KOPT-K1 (cell line): ENCODE data around the gene SYT6.

Experiments used
- H3K27ac ChIP-seq: fragments of 200-600 bp; sonication (generic); 2 replicates; pipeline ENCODE4 v1.5.1; 2016; ENCODE audit warnings: antibody characterized with exemption, mild to moderate bottlenecking, low read depth, low read length; ENCODE audit not compliant: poor library complexity, severe bottlenecking
- H3K36me3 ChIP-seq: fragments of 200-600 bp; sonication (generic); 2 replicates; pipeline ENCODE4 v1.5.1; 2017; ENCODE audit warnings: antibody characterized with exemption, mild to moderate bottlenecking, low read length, moderate library complexity; ENCODE audit not compliant: insufficient read depth
- H3K9me3 ChIP-seq: fragments of 200-600 bp; sonication (generic); 2 replicates; pipeline ENCODE4 v1.5.1; 2017; ENCODE audit warnings: antibody characterized with exemption, low read length, mild to moderate bottlenecking; ENCODE audit not compliant: insufficient read depth, poor library complexity, severe bottlenecking

The SYT6 gene

GRCh38 chr1:114094675-114095074 lies 59.0 kb downstream of the SYT6 start:
- no peaks in the 10 kb centered on the region for H3K36me3 ChIP-seq
- no peak overlapping the region for H3K27ac ChIP-seq
- H3K9me3 ChIP-seq, result no peaks in the 10 kb centered on the region

- H3K9me3 ChIP-seq, result no peaks in the 10 kb centered on the region
- no peak overlapping the region for H3K27ac ChIP-seq
- H3K36me3 ChIP-seq, result no peaks in the 10 kb centered on the region
Observed at GRCh38 chr1:114094363-114094634, 59.4 kb downstream of the SYT6 start.

GRCh38 chr1:114093624-114094362 lies 59.9 kb downstream of the SYT6 start:
- H3K27ac ChIP-seq, result no peak overlapping the region
- H3K36me3 ChIP-seq, result no peaks in the 10 kb centered on the region

GRCh38 chr1:114092186-114093062 lies 61.2 kb downstream of the SYT6 start:
- no peaks in the 10 kb centered on the region for H3K36me3 ChIP-seq
- no peaks in the 10 kb centered on the region for H3K9me3 ChIP-seq
- H3K27ac ChIP-seq, result no peak overlapping the region

More at GRCh38 chr1:114093624-114094362, 59.9 kb downstream of the SYT6 start:
- H3K9me3 ChIP-seq, result no peaks in the 10 kb centered on the region

- no peak overlapping the region for H3K27ac ChIP-seq
- no peaks in the 10 kb centered on the region for H3K9me3 ChIP-seq
- no peaks in the 10 kb centered on the region for H3K36me3 ChIP-seq
Observed at GRCh38 chr1:114091711-114092110, 62.0 kb downstream of the SYT6 start.

GRCh38 chr1:114090738-114091505 lies 62.7 kb downstream of the SYT6 start:
- Histone ChIP-seq H3K9me3 (no peaks in the 10 kb centered on the region), H3K27ac (no peak overlapping the region), H3K36me3 (no peaks in the 10 kb centered on the region)

- no peak overlapping the region for H3K27ac ChIP-seq
- H3K9me3 ChIP-seq, result no peaks in the 10 kb centered on the region
- no peaks in the 10 kb centered on the region for H3K36me3 ChIP-seq
Observed at GRCh38 chr1:114089502-114090138, 64.0 kb downstream of the SYT6 start.

- Histone ChIP-seq H3K27ac (no peak overlapping the region), H3K36me3 (no peaks in the 10 kb centered on the region), H3K9me3 (no peaks in the 10 kb centered on the region)
Observed at GRCh38 chr1:114088392-114089299, 65.0 kb downstream of the SYT6 start.

- H3K27ac ChIP-seq, result no peak overlapping the region
Observed at GRCh38 chr1:114087495-114087894, 66.2 kb downstream of the SYT6 start.

GRCh38 chr1:114086601-114087368 lies 66.9 kb downstream of the SYT6 start:
- H3K36me3 ChIP-seq, result no peaks in the 10 kb centered on the region
- no peak overlapping the region for H3K27ac ChIP-seq
- no peaks in the 10 kb centered on the region for H3K9me3 ChIP-seq

More at GRCh38 chr1:114087495-114087894, 66.2 kb downstream of the SYT6 start:
- Histone ChIP-seq H3K36me3 (no peaks in the 10 kb centered on the region), H3K9me3 (no peaks in the 10 kb centered on the region)

GRCh38 chr1:114082867-114083585 lies 70.6 kb downstream of the SYT6 start:
- no peak overlapping the region for H3K27ac ChIP-seq
- H3K36me3 ChIP-seq, result no peaks in the 10 kb centered on the region
- no peaks in the 10 kb centered on the region for H3K9me3 ChIP-seq

GRCh38 chr1:114082304-114082630 lies 71.4 kb downstream of the SYT6 start:
- Histone ChIP-seq H3K9me3 (no peaks in the 10 kb centered on the region), H3K36me3 (no peaks in the 10 kb centered on the region), H3K27ac (no peak overlapping the region)
